AML-193 (cell line): Measurements from ENCODE around the gene BMAL1.
"Not testable (repeated sequence)": the region's sequence is repeated elsewhere in the genome, so short reads cannot be mapped to it uniquely, and the experiment has no call there.

Source experiments
- DNase-seq, 2 experiments: peaks; one replicate each; lab custom pipeline; 2025; lab: John Stamatoyannopoulos, UW

The BMAL1 gene

DNA sequence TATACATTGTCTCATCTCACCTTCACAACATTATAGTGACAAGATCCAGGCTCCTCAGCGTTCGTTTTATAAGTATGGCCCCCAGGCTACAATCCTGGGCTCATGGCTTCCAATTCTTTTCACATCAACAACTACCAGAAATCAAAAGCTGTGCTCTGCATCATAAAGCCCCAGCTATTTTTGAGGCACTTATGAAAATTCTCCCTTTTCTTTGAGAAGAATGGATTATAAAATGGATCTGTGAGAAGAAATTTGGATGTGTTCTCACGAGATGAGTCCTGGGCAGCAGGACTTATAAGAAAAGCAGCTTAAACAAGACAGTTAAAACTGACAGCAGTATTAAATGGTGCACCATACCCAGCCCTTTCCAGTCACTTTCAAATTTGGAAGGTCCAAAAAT, 105.2 kb downstream of the BMAL1 start:
- no peak for DNase-seq

DNA sequence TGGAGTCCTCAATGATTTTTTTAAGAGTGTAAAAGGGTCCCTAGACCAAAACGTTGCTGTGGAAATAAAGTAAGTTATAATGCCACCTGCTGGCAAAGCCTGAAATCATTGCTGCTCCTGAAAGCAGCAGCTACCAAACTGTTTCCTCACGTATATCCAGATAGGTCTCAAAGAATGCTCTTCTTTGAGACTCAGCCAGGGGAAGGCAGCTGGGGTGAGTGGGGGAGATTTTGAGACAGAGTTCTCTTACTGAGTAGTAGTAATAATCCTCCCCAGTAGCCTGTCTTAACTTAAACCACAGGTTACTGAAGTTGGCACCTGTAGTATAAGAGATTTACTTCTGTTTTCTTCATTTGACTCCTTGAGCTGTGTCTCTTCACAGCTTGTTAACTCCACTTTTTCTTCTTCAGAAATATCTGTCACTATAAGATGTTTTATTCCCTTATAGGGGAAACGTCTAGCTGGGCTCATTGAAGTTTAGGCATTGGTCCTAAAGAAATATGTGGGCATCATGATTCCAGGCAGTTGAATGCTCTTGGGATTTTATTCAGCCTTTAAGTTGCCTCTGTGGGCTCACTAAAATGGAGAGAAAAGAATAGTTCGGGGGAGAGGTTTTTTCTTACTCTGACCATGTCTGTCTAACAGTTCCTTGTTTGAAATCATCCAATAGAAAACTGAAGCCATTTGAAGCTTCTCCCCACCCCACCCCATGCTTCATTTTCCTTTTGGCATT, 107.5 kb downstream of the BMAL1 start:
- DNase-seq, result peak; percentile 43 to 52

DNA sequence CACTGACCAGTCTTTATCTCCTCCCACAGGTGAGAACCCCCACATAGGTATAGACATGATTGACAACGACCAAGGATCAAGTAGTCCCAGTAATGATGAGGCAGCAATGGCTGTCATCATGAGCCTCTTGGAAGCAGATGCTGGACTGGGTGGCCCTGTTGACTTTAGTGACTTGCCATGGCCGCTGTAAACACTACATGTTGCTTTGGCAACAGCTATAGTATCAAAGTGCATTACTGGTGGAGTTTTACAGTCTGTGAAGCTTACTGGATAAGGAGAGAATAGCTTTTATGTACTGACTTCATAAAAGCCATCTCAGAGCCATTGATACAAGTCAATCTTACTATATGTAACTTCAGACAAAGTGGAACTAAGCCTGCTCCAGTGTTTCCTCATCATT, 109.0 kb downstream of the BMAL1 start:
- no peak for DNase-seq

DNA sequence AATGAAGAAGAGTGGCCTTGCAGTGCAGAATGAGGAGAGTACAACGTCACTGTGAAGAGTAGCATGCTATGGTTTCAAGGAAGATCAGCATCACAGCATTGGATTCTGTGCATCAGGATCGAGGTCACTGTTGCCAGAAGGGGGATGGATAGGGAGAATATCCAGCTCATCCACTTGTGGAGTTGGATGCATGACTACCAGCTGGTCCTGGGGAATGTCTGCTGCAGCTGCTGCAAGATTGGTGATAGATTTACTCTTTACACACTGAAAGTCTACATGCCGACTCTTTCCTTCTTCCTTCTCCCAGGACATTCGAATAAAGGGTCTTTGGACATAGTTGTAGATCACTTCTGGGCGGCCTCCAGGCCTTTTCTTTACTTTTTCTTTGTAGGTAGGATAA, 111.2 kb downstream of the BMAL1 start:
- no peak for DNase-seq

DNA sequence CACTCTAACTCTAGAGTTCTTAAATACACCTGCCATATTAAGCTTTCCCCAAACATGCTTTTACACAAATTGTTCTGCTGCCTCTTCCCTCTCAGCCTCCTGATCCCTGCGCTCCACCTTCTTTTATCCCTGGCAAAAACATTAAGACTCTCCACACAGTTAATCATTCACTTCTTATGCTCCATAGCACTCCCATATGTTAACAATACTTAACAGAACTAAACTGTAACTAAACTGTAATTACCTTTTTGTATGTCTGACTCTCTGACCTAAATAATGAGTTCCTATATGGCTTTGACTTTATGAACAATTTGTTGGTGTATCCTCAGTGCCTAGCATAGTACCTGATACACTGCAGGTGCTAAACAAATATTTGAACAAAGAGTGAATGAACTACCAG, 113.6 kb downstream of the BMAL1 start:
- no peak for DNase-seq

DNA sequence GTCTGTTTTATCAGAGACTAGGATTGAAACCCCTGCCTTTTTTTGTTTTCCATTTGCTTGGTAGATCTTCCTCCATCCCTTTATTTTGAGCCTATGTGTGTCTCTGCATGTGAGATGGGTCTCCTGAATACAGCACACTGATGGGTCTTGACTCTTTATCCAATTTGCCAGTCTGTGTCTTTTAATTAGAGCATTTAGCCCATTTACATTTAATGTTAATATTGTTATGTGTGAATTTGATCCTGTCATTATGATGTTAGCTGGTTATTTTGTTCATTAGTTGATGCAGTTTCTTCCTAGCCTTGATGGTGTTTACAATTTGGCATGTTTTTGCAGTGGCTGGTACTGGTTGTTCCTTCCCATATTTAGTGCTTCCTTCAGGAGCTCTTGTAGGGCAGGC, 120.7 kb downstream of the BMAL1 start:
- not testable (repeated sequence) for DNase-seq

DNA sequence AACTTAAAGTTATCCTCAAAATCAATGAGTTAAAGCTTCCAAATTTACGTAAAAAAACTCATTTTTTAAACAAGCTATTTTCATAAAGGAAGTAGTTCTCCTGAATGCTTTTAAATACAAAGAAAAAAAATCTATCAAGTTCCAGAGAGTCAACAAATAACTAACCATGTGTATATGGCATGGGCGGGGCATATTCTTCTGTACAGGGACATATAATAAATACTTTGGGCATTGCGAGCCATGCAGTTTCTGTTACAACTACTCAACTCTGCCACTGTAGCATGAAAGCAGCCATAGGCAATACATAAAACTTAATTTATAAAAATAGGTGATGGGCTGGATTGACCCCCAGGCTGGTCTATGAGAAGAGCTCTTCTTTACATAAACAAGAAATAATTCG, 127.6 kb downstream of the BMAL1 start:
- DNase-seq, result no peak

DNA sequence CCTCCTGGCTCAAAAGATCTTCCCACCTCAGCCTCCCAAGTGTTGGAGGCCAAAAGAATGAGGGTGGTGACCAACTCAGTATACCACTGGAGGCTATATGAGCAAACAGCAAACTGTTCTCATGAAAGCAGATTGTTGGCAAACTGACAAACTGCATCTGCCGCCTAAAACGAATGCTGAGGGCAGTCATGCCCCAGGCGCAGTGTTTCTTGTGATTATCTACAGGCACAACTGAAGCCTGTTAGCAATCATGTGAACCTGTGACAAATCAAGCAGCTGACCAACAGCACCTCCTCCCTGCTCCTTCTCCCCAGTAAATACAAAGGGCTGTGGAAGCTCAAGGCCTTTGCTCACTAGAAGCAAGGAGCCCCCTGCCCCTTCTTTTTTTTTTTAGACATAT, 137.6 kb downstream of the BMAL1 start:
- no peak for DNase-seq

DNA sequence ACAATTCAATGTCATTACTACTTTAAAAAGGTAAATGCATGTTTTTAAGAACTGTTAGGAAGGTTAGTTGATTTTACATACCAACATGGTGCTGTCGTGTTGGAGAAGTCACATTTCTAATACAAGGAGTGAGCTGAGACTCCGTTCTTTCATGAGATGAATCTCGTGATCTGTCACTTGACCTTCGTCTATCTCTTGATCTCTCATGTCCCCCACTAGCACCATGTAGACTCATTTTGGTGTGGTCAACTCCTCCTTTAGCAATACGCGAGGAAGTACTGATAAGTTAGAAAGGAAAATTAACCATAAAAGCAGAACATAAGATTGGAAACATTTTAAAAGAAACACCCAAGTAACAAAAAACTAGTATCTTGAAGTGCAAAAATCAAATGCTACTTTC, 144.0 kb downstream of the BMAL1 start:
- no peak for DNase-seq

DNA sequence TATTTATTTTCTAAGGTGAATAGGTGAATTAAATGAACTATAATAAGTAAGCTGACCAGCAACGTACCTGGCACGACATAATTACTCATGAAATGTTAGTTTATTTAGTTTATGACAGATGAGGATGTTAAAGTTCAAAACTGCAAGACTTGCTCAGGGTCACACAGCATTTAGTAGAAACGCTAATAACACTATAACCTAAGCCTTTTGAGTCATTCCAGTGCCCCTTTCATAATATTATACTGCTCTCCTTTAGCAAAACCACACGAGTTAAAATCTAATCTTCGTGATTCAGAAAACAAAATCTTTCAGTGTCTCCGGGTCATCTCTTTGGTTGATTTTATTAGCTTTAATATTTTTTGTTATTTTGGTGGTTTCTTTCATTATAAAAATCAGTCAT, 145.8 kb downstream of the BMAL1 start:
- DNase-seq, result no peak

DNA sequence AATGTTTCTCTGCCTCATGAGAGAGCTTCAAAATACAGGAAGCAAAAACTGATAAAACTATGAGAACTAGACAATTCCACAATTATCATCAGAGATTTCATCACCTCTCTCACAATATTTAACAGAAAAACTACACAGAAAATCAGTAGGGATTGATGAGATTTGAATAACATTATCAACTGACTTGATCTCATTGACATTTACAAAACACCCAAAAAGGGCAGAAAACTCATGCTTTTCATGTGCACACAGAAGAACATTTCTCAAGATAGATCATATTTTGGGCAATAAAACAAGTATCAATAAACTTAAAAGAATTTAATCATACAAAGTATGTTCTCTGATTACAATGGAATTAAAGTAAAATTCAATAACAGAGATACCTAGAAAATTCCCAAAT, 149.8 kb downstream of the BMAL1 start:
- DNase-seq, result no peak

DNA sequence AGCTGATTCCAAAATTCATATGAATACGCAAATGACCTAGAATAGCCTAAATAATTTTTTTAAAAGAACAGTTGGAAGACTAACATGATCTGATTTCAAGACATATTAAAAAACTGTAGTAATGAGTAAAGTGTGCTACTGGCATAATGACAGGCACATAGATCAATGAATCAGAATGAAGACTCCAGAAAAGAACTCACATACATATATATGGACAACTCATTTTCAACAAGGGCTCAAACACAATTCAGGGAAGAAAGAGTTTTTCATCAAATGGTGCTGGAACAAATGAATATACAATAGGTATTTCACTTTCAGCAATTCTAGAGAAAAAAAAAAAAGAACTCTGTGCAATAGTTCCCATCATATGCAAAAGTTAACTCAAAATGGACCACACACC, 151.7 kb downstream of the BMAL1 start:
- no peak for DNase-seq

DNA sequence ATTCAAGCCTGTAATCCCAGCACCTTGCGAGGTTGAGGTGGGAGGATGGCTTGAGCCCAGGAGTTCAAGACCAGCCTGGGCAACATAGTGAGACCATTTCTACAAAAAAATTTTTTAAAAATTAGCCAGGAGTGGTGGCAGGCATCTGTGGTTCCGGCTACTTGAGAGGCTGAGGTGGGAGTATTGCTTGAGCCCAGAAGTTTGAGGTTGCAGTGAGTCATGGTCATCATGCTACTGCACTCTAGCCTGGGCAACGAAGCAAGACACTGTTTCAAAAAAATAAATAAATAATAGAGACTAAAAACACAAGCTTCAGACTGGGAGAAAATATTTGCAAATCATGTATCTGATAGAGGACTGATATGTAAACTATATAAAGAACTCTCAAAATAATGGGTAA, 152.2 kb downstream of the BMAL1 start:
- DNase-seq, result no peak

DNA sequence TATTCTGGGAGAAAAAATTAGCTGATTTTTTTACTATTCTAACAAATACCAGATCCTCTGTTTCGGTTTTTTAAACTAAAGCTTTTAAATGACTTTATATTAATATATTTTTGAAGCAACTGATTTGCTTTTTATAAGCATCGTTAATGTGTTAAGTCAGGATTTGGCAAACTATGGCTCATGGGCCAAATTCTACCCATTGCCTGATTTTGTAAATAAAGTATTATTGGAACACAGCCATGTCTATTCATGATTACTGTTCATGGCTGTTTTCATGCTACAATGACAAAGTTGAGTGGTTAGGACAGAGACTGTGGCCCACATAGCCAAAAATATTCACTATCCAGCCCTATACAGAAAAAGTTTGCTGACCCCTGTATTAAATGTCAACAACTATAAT, 155.8 kb downstream of the BMAL1 start:
- DNase-seq, result no peak

DNA sequence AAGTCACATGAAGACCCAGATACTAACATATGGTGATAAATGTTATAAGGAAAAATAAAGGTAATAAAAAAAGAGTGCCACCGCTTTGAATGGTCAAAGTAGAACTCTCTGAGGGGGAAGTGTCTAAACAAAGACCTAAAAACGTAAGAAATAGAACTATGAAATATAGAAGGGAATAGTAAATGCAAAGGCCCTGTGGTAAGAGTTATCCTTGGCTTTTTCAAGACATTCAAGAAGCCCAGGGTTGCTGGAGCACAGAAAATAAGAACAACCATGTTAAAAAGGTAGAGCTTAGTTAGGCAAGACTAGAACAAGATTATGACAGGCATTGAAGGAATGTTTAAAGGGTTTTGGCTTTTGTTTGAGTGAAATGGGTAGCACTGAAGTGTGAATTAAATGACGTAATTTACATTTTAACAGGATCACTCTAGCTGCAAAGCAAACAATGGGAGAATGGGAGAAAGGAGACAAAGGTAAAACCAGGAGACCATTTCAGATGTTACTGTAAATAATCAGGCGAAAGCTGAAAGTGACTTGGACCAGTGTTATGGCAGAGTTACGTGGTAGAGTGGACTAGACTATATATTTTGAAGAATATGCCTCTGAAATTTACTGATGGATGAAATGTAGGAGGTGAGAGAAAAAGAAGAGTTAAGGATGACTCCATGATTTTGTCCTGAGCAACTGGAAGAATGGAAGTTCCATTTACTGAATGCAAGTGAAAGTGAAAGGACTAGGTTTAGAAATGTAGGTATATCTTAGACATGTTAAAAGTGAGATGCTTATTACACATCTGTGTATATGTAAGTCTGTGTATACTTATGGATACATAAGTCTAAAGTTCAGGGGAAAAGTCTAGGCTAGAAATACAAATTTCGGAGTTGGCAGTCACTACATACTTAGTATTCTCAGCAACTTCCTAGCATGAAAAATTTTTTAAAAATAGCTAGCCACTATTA, 156.9 kb downstream of the BMAL1 start:
- DNase-seq, result no peak

DNA sequence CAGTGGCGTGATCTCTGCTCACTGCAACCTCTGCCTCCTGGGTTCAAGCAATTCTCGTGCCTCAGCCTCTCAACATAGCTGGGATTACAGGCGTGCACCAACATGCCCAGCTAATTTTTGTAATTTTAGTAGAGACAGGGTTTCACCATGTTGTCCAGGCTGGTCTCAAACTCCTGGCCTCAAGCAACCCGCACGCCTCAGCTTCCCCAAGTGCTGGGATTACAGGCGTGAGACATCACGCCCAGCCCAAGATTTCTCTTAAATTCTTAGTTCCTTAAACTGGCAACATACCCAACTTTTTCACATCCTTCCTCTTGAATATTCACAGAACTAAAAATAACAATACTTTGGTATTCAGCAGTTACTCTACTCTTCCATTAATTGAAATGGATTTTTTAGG, 159.2 kb downstream of the BMAL1 start:
- not testable (repeated sequence) for DNase-seq
